Measurements from ENCODE around the gene ZNF416.

ZNF416 gene

DNA sequence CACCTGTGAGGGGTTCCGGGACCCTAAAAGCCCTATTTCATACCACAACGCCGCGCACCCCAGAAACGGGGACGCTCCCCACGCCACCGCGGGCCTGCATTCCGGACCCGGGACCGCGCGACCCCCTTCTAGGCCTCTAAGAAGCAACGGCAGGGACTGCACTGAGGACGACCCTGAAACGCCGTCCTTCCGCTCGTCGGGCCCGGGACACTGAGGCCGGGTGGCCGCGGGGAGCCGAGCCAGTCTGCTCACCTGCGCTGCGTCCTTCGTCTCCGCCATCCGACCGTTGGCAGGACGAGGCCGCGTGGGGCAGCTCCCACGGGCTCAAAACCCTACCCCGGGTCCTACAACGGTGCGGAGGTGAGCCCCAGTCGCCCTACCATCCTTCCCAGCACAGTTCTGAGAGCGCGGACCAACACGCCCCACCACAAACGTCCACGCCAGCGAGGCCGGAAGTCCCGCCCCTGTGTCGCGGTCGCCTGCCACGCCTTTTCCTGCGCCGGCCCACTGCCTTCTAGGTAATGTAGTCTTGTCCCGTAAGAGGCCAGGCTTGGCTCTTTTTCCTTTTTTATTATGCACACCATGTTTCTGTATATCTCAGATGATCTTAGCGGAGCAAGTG is 19.2 kb downstream of the ZNF416 start, which contains the start of gene ZNF550:
TSS of gene ZNF550 (minus strand) at position 460 of the 622 bp plus-strand sequence. CDS start at position 279, 181 bp downstream.
- peak within 1 kb of the TSS; percentile 87 for H3K4me3 ChIP-seq (ENCODE audit: control insufficient read depth, low read depth, low read length)
- peak; percentile 85 for DNase-seq (ENCODE audit: low read depth)
- TF ChIP-seq, protein P1, sequence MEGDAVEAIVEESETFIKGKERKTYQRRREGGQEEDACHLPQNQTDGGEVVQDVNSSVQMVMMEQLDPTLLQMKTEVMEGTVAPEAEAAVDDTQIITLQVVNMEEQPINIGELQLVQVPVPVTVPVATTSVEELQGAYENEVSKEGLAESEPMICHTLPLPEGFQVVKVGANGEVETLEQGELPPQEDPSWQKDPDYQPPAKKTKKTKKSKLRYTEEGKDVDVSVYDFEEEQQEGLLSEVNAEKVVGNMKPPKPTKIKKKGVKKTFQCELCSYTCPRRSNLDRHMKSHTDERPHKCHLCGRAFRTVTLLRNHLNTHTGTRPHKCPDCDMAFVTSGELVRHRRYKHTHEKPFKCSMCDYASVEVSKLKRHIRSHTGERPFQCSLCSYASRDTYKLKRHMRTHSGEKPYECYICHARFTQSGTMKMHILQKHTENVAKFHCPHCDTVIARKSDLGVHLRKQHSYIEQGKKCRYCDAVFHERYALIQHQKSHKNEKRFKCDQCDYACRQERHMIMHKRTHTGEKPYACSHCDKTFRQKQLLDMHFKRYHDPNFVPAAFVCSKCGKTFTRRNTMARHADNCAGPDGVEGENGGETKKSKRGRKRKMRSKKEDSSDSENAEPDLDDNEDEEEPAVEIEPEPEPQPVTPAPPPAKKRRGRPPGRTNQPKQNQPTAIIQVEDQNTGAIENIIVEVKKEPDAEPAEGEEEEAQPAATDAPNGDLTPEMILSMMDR (conservative IDR thresholded peaks at IDR 0.05; ENCODE audit: control insufficient read depth, insufficient read depth, low read depth, low read length): no peak

DNA sequence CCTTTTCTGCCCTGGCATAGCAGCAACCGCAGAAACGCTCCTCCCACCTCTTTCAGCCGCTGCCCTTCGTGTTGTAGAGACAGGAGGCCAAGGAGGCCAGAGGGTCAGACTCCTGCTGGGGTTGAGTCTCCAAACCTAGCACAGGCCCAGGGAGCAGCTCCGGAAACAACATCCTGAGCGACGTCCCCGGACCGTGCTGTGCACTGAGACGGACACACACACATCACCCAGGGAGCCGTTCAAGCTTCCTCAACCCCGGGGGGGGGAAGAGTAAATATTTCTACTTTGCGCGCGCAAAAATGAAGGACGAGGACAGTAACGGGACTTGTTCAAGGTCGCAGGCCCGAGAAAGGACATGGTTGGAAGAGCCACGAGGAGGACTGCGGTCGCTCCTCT is 19.7 kb downstream of the ZNF416 start:
- peak overlapping the region; percentile 87 for H3K4me3 ChIP-seq (ENCODE audit: control insufficient read depth, low read depth, low read length)
- peak; percentile 26 for DNase-seq (ENCODE audit: low read depth)
- TF ChIP-seq, protein P1 (conservative IDR thresholded peaks at IDR 0.05; ENCODE audit: control insufficient read depth, insufficient read depth, low read depth, low read length): no peak

DNA sequence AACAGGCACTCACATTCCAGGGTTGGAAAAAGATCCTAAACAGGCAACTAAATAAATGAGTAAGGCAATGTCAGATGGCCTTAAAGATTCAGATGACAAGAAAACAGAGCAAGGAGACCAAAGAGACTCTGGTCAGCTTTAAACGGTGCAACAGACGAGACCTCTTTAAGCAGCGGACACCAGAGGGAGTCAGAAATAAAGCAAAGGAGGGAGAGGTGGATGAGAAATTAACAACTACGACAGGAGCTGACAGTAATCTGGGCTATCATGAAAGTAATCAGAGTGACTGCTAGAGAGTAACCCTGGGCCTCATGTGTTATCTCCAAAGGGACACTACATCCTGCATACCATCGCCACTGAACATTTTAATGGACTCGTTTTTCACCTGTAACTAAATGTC is 20.2 kb downstream of the ZNF416 start:
- TF ChIP-seq, protein P1 (conservative IDR thresholded peaks at IDR 0.05; ENCODE audit: control insufficient read depth, insufficient read depth, low read depth, low read length): peak; percentile 34
- DNase-seq (ENCODE audit: low read depth): peak; percentile 36
- H3K4me3 ChIP-seq (ENCODE audit: control insufficient read depth, low read depth, low read length): peak overlapping the region; percentile 87

DNA sequence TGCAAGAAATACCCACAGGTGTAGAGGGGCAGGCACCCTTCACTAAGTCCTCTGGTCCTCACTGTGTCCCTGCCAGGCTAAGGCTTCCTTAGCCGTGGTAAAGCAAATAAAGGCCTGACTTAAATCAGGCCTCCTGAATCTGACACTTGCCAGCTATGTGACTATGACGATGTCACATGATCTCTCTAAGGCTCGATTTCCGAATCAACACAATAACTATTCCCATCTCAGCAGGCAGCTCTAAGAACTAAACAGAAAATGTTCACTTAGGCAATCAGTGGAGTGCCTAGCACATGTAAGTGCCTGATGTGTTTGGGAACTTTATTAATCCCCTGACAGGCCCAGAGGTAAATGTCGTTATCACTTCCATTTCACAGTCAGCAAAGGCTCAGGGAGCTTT is 21.1 kb downstream of the ZNF416 start:
- H3K4me3 ChIP-seq (ENCODE audit: control insufficient read depth, low read depth, low read length): no peak overlapping the region

DNA sequence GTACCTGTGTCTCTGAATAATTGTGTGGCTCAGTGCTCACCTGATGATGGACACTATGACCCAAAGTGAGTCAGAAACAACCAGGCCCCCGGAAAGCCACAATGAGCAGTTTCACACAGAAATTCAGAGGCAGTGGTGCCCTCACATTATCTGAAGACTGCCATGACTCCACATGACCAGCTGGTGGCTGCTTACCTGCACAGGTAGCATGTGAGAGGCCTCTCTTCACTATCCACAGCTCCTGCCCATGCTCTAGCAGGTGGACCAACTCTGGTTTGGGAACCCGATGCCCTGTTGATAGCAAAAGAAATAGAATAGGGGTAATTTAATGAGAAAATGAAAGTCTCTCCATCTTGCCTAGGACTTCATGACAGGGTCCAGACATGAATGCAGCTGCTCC is 26.3 kb downstream of the ZNF416 start:
- no peak overlapping the region for H3K4me3 ChIP-seq (ENCODE audit: control insufficient read depth, low read depth, low read length)
- no peak for DNase-seq (ENCODE audit: low read depth)
- TF ChIP-seq, protein P1 (conservative IDR thresholded peaks at IDR 0.05; ENCODE audit: control insufficient read depth, insufficient read depth, low read depth, low read length): no peak

More for the DNA sequence above, 21.1 kb downstream of the ZNF416 start:
- no peak for DNase-seq (ENCODE audit: low read depth)
- TF ChIP-seq, protein P1 (conservative IDR thresholded peaks at IDR 0.05; ENCODE audit: control insufficient read depth, insufficient read depth, low read depth, low read length): no peak

DNA sequence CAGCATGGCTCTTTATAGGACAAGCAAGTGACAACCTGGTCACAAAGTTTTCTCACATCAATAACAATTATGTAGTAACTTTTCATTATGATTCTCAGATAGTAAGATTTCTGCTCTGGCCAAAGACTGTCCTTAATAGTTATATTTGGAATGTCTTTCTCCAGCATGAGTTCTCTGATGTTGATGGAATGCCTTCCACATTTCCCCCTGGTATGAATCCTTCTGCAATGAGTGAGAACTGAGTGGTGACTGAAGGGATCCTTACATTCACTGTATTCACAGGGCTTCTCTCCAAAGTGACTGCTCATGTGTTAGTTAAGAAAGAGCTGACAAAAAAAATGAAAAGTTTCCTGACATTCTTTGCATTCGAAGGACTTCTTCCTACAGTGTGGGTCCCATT is 32.2 kb downstream of the ZNF416 start:
- TF ChIP-seq, protein P1 (conservative IDR thresholded peaks at IDR 0.05; ENCODE audit: control insufficient read depth, insufficient read depth, low read depth, low read length): no peak
- no peak for DNase-seq (ENCODE audit: low read depth)
- no peak overlapping the region for H3K4me3 ChIP-seq (ENCODE audit: control insufficient read depth, low read depth, low read length)

Data from fibroblast of mammary gland (primary cell).